Measurements from ENCODE around the gene ZNF436. TPM values are rescaled to one million over a fixed set of nuclear protein-coding genes. Genes with fewer than 3 reads are reported as not detected.

The ZNF436 gene
- total RNA-seq, 2 donors from 2014 or later = 8.9 to 10.3 TPM

DNA sequence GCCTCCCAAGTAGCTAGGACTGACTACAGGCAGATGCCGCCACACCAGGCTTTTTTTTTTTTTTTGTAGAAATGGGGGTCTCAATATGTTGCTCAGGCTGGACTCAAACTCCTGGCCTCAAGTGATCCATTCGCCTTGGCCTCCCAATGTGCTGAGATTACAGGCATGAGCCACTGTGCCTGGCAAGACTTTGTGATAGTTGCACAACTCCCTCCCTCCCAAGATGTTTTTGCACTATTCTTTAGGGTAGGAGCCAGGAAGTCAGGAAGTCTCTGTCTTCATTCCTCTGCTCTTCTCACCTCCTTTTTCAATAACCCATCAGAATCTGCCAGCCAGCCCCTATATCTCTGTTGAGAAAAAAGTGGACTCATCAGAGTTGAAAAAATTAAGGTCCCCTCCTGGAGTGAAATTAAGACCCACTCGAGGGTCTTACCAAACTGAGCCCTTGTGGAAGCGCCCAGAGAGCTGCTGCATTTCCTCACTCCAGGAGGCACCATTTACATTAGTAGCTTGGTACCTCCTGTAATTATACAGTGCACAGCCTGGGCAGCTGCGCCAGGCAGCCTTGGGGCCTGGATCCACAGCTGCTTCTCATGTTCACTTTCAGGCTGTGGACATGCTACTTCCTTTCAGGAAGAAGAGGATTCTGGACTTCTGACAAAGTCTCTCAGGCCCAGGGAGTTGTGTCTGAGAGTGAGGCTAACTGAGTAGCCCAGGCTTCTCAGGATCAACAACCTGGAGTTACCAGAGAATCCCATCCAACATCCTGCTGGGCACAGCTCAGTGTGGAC, 30.9 kb upstream of the ZNF436 start:
- Histone ChIP-seq H3K4me3 (ENCODE audit: low read length) (no peak overlapping the region), H3K36me3 (ENCODE audit: control insufficient read depth, insufficient read depth, low read length) (no peaks in the 10 kb centered on the region), H3K27me3 (ENCODE audit: control insufficient read depth, insufficient read depth, low read length, poor library complexity, severe bottlenecking) (peaks cover 36% of the 10 kb centered on the region), H3K9ac (ENCODE audit: extremely low read depth, low read length, poor library complexity, severe bottlenecking) (no peak overlapping the region), H3K27ac (ENCODE audit: low read depth, low read length) (no peak overlapping the region), H3K4me1 (ENCODE audit: control insufficient read depth, insufficient read depth, low read length) (no peaks in the 10 kb centered on the region), H3K9me3 (ENCODE audit: control insufficient read depth, low read length) (peaks cover 7% of the 10 kb centered on the region)
- no peaks in the 10 kb centered on the region for H3K9me3 Mint-ChIP-seq
- no peak overlapping the region for H3K4me3 Mint-ChIP-seq
- H3K36me3 Mint-ChIP-seq (ENCODE audit: low read depth) = no peaks in the 10 kb centered on the region
- 85 to 89% methylated on average over 5 of the region's 5 CpGs for WGBS, 2 experiments (ENCODE audit: insufficient coverage in 1 of 2, insufficient read length in 1 of 2)
- DNase-seq = no peak
- H3K27ac Mint-ChIP-seq = no peak overlapping the region
- H3K27me3 Mint-ChIP-seq (ENCODE audit: insufficient read depth) = peaks cover 81% of the 10 kb centered on the region
- TF ChIP-seq CTCF (conservative IDR thresholded peaks at IDR 0.05) = no peak
- peaks cover 8% of the 10 kb centered on the region for H3K4me1 Mint-ChIP-seq

GRCh38 chr1:23399229-23399628, 29.6 kb upstream of the ZNF436 start:
- Mint-ChIP-seq H3K4me3 (no peak overlapping the region), H3K9me3 (no peaks in the 10 kb centered on the region), H3K27ac (no peak overlapping the region), H3K36me3 (ENCODE audit: low read depth) (no peaks in the 10 kb centered on the region), H3K27me3 (ENCODE audit: insufficient read depth) (peaks cover 87% of the 10 kb centered on the region), H3K4me1 (peaks cover 17% of the 10 kb centered on the region)
- WGBS, 2 experiments (ENCODE audit: insufficient coverage in 1 of 2, insufficient read length in 1 of 2) = 100% methylated on average over 1 of the region's 1 CpG; no CpG with 5 or more reads in 1 of the 2 experiments
- Histone ChIP-seq H3K4me1 (ENCODE audit: control insufficient read depth, insufficient read depth, low read length) (no peaks in the 10 kb centered on the region), H3K36me3 (ENCODE audit: control insufficient read depth, insufficient read depth, low read length) (no peaks in the 10 kb centered on the region), H3K27me3 (ENCODE audit: control insufficient read depth, insufficient read depth, low read length, poor library complexity, severe bottlenecking) (peaks cover 36% of the 10 kb centered on the region), H3K9ac (ENCODE audit: extremely low read depth, low read length, poor library complexity, severe bottlenecking) (no peak overlapping the region), H3K4me3 (ENCODE audit: low read length) (no peak overlapping the region), H3K27ac (ENCODE audit: low read depth, low read length) (no peak overlapping the region), H3K9me3 (ENCODE audit: control insufficient read depth, low read length) (peaks cover 7% of the 10 kb centered on the region)
- no peak for DNase-seq
- no peak for TF ChIP-seq CTCF (conservative IDR thresholded peaks at IDR 0.05)

- no peak overlapping the region for H3K4me3 ChIP-seq (ENCODE audit: low read length)
- Mint-ChIP-seq H3K27ac (no peak overlapping the region), H3K4me3 (no peak overlapping the region), H3K9me3 (no peaks in the 10 kb centered on the region), H3K27me3 (ENCODE audit: insufficient read depth) (peaks cover 81% of the 10 kb centered on the region), H3K4me1 (peaks cover 10% of the 10 kb centered on the region), H3K36me3 (ENCODE audit: low read depth) (no peaks in the 10 kb centered on the region)
- no peaks in the 10 kb centered on the region for H3K4me1 ChIP-seq (ENCODE audit: control insufficient read depth, insufficient read depth, low read length)
- H3K9me3 ChIP-seq (ENCODE audit: control insufficient read depth, low read length) = peaks cover 7% of the 10 kb centered on the region
- peaks cover 33% of the 10 kb centered on the region for H3K27me3 ChIP-seq (ENCODE audit: control insufficient read depth, insufficient read depth, low read length, poor library complexity, severe bottlenecking)
- no peak overlapping the region for H3K9ac ChIP-seq (ENCODE audit: extremely low read depth, low read length, poor library complexity, severe bottlenecking)
- WGBS, 2 experiments (ENCODE audit: insufficient coverage in 1 of 2, insufficient read length in 1 of 2) = 85 to 95% methylated on average over 3 to 7 of the region's 7 CpGs
- no peak for TF ChIP-seq CTCF (conservative IDR thresholded peaks at IDR 0.05)
- H3K27ac ChIP-seq (ENCODE audit: low read depth, low read length) = no peak overlapping the region
- H3K36me3 ChIP-seq (ENCODE audit: control insufficient read depth, insufficient read depth, low read length) = no peaks in the 10 kb centered on the region
- no peak for DNase-seq
Observed at GRCh38 chr1:23397908-23398307, 28.3 kb upstream of the ZNF436 start.
